HepG2 (cell line): Measurements from ENCODE around the gene ALKBH4. TPM values are rescaled to one million over a fixed set of nuclear protein-coding genes. Genes with fewer than 3 reads are reported as not detected.
A peak's percentile ranks its signal among the peaks of the same experiment; 100 is the strongest.

Source experiments
- BCL3 ChIP-seq: sonication (generic); formaldehyde crosslinking; IDR thresholded peaks from 2 replicates; pipeline ENCODE4 v1.5.1; 2020; ENCODE audit warnings: mild to moderate bottlenecking, missing genetic modification reagents, moderate library complexity
- CAMTA2 ChIP-seq: sonication (generic); formaldehyde crosslinking; IDR thresholded peaks from 2 replicates; pipeline ENCODE4 v1.4.0; 2020; ENCODE audit warnings: mild to moderate bottlenecking, missing genetic modification reagents, borderline replicate concordance
- CCDC6 ChIP-seq: sonication (generic); formaldehyde crosslinking; IDR thresholded peaks from 2 replicates; pipeline ENCODE4 v1.8.1; 2022; ENCODE audit warnings: mild to moderate bottlenecking, missing genetic modification reagents, moderate library complexity
- ETS1 ChIP-seq: sonication (generic); formaldehyde crosslinking; IDR thresholded peaks from 2 replicates; pipeline ENCODE4 v1.4.0; 2020; ENCODE audit warnings: missing genetic modification reagents
- KDM6A ChIP-seq: IDR thresholded peaks from 2 replicates; pipeline ENCODE4 v1.6.1; 2016; ENCODE audit warnings: low read depth
- MTF1 ChIP-seq: sonication (generic); formaldehyde crosslinking; IDR thresholded peaks from 2 replicates; pipeline ENCODE4 v1.5.0; 2020; ENCODE audit warnings: missing genetic modification reagents
- MXD4 ChIP-seq: IDR thresholded peaks from 2 replicates; pipeline ENCODE4 v1.6.1; 2016; ENCODE audit warnings: mild to moderate bottlenecking, missing biosample characterization, missing genetic modification reagents
- NFE2L2 ChIP-seq: fragments of 150-350 bp; IDR thresholded peaks from 2 replicates; pipeline ENCODE4 v1.6.1; 2014; ENCODE audit warnings: low read length
- PATZ1 ChIP-seq: sonication (generic); formaldehyde crosslinking; IDR thresholded peaks from 2 replicates; pipeline ENCODE4 v1.4.0; 2020; ENCODE audit warnings: missing genetic modification reagents
- PAX8 ChIP-seq: sonication (generic); formaldehyde crosslinking; IDR thresholded peaks from 2 replicates; pipeline ENCODE4 v1.8.0; 2022; ENCODE audit warnings: mild to moderate bottlenecking, missing genetic modification reagents, borderline replicate concordance
- PRPF4 ChIP-seq: fragments of 200-400 bp; formaldehyde crosslinking; IDR thresholded peaks from 2 replicates; pipeline ENCODE4 v1.6.1; 2016; ENCODE audit warnings: low read length, low read depth; ENCODE audit not compliant: poor library complexity, severe bottlenecking
- SRSF4 ChIP-seq: fragments of 200-400 bp; formaldehyde crosslinking; IDR thresholded peaks from one replicate; pipeline ENCODE4 v1.6.1; 2018; ENCODE audit warnings: mild to moderate bottlenecking, low read depth, low read length, moderate library complexity; ENCODE audit not compliant: poor library complexity, severe bottlenecking
- STAT6 ChIP-seq: sonication (generic); formaldehyde crosslinking; IDR thresholded peaks from 2 replicates; pipeline ENCODE4 v1.4.0; 2020; ENCODE audit warnings: missing genetic modification reagents, mild to moderate bottlenecking, borderline replicate concordance
- ZBTB7B ChIP-seq: sonication (generic); formaldehyde crosslinking; IDR thresholded peaks from 2 replicates; pipeline ENCODE4 v1.4.0; 2020; ENCODE audit warnings: missing genetic modification reagents
- ZFAT ChIP-seq: sonication (generic); formaldehyde crosslinking; conservative IDR thresholded peaks from 2 replicates; pipeline ENCODE4 v1.8.1; 2023; ENCODE audit warnings: missing genetic modification reagents, inconsistent platforms
- ZMYM3 ChIP-seq: sonication (generic); formaldehyde crosslinking; IDR thresholded peaks from 2 replicates; pipeline ENCODE4 v1.5.1; 2020; ENCODE audit warnings: mild to moderate bottlenecking, missing genetic modification reagents
- ZNF160 ChIP-seq: sonication (generic); formaldehyde crosslinking; IDR thresholded peaks from 2 replicates; pipeline ENCODE4 v1.8.0; 2022; ENCODE audit warnings: mild to moderate bottlenecking, inconsistent platforms, missing genetic modification reagents
- ZNF18 ChIP-seq: sonication (generic); formaldehyde crosslinking; IDR thresholded peaks from 2 replicates; pipeline ENCODE4 v1.8.0; 2022; ENCODE audit warnings: mild to moderate bottlenecking, missing genetic modification reagents; ENCODE audit not compliant: insufficient replicate concordance
- ZNF543 ChIP-seq: sonication (generic); formaldehyde crosslinking; IDR thresholded peaks from 2 replicates; pipeline ENCODE4 v1.4.0; 2020; ENCODE audit warnings: mild to moderate bottlenecking, missing genetic modification reagents
- ZNF567 ChIP-seq: sonication (generic); formaldehyde crosslinking; IDR thresholded peaks from 2 replicates; pipeline ENCODE4 v1.8.1; 2023; ENCODE audit warnings: mild to moderate bottlenecking, missing genetic modification reagents, borderline replicate concordance
- ZNF75D ChIP-seq: sonication (generic); formaldehyde crosslinking; IDR thresholded peaks from 2 replicates; pipeline ENCODE4 v1.8.1; 2023; ENCODE audit warnings: missing genetic modification reagents, mild to moderate bottlenecking, borderline replicate concordance
- polyA plus RNA-seq, 8 experiments: library from polyadenylated mRNA; depleted of rRNA in 3 of 8; stranded (reverse) in 7 of 8; unstranded in 1 of 8; fragments of >200 nt; fragmentation: Illumina TruSeq in 4 of 8; extraction: Trizol in 4 of 8; gene quantifications; 2 replicates each; pipeline versions ENCODE4 v1.2.1 to v1.2.3, GENCODE V29; 2011 to 2016; ENCODE audit warnings: low read depth in 4 of 8, missing spikeins in 1 of 8, mixed read lengths in 1 of 8; ENCODE audit not compliant: insufficient read depth in 1 of 8
- total RNA-seq, 5 experiments: library from RNA; depleted of rRNA; stranded (reverse); fragments of >200 nt; fragmentation: Illumina TruSeq; extraction: Trizol; gene quantifications; 2 replicates each; pipeline ENCODE4 v1.2.3, GENCODE V29; 2016; ENCODE audit warnings: low read depth in 1 of 5

Gene ALKBH4
- total and polyA plus RNA-seq, 2 of the 13 experiments (the other 11 are each of a cell fraction or from before 2014, with no cell fraction given), result 2.6 to 8.8 TPM

GRCh38 chr7:102464577-102465280, at the start of gene ALKBH4, which contains the start of gene LRWD1 (continued):
- peak; percentile 12; the same call in 1 of the 2 replicates for TF ChIP-seq KDM6A (CRISPR knock-in tag)
- no peak for TF ChIP-seq PAX8
- TF ChIP-seq CAMTA2, result no peak
- no peak for TF ChIP-seq NFE2L2
- peak; percentile 90; the same call in 1 of the 2 replicates for TF ChIP-seq MXD4 (CRISPR knock-in tag)
- no peak for TF ChIP-seq ZFAT (CRISPR knock-in tag)
- peak; percentile 68; the same call in 1 of the 2 replicates for TF ChIP-seq ZBTB7B (CRISPR knock-in tag)
- peak; percentile 54; the same call in 1 of the 2 replicates for TF ChIP-seq CCDC6
- TF ChIP-seq ZMYM3 (CRISPR knock-in tag), result no peak; the same call in 1 of the 2 replicates
- TF ChIP-seq PRPF4, result no peak
- no peak for TF ChIP-seq BCL3
- TF ChIP-seq SRSF4, result no peak
- no peak for TF ChIP-seq ZNF18 (CRISPR knock-in tag)
- no peak for TF ChIP-seq ZNF567
- TF ChIP-seq MTF1, result no peak
- peak; percentile 63 for TF ChIP-seq PATZ1 (CRISPR knock-in tag)
- no peak for TF ChIP-seq STAT6 (CRISPR knock-in tag)
- no peak for TF ChIP-seq ZNF160 (CRISPR knock-in tag)
- no peak for TF ChIP-seq ZNF543
- no peak for TF ChIP-seq ETS1 (CRISPR knock-in tag)
- TF ChIP-seq ZNF75D (CRISPR knock-in tag), result no peak
